PFSK-1 (cell line): ENCODE measurements around the gene SLC5A1.

Experiments used
- FOXP2 ChIP-seq: optimal IDR thresholded peaks from 2 replicates; pipeline ENCODE3; 2011; ENCODE audit warnings: borderline replicate concordance, control low read depth, inconsistent platforms; ENCODE audit not compliant: insufficient read depth; ENCODE audit errors: extremely low read length, extremely low read depth
- POLR2AphosphoS5 ChIP-seq: IDR thresholded peaks from 2 replicates; pipeline ENCODE4 v1.6.1; 2012; ENCODE audit warnings: low read depth, mild to moderate bottlenecking, control low read depth, low read length, moderate library complexity
- REST ChIP-seq, 2 experiments: IDR thresholded peaks; 2 replicates each; pipeline versions ENCODE4 v1.6.1 to v1.8.0; 2011 to 2012; ENCODE audit warnings: low read depth in 2 of 2, low read length in 2 of 2, control low read depth in 1 of 2, inconsistent platforms in 1 of 2, mild to moderate bottlenecking in 1 of 2, moderate library complexity in 1 of 2; ENCODE audit not compliant: insufficient read depth in 1 of 2
- SIN3A ChIP-seq: IDR thresholded peaks from 2 replicates; pipeline ENCODE4 v1.6.1; 2012; ENCODE audit warnings: mild to moderate bottlenecking, low read length, moderate library complexity, borderline replicate concordance; ENCODE audit not compliant: insufficient read depth
- TAF1 ChIP-seq: IDR thresholded peaks from 2 replicates; pipeline ENCODE4 v1.6.1; 2012; ENCODE audit warnings: low read length, control low read depth, borderline replicate concordance; ENCODE audit not compliant: insufficient read depth

Gene SLC5A1

GRCh38 chr22:32073823-32074380 lies 30.8 kb downstream of the SLC5A1 start:
- TF ChIP-seq POLR2AphosphoS5, result no peak
- no peak for TF ChIP-seq REST (IDR thresholded peaks at IDR 0.05; ENCODE audit: insufficient read depth in 1 of 2, low read depth in 2 of 2, low read length in 2 of 2)
- no peak for TF ChIP-seq TAF1
- no peak for TF ChIP-seq FOXP2
- no peak for TF ChIP-seq SIN3A

- TF ChIP-seq POLR2AphosphoS5, result no peak
- no peak for TF ChIP-seq SIN3A
- no peak for TF ChIP-seq FOXP2
Observed at GRCh38 chr22:32075997-32076760, 33.1 kb downstream of the SLC5A1 start.

- TF ChIP-seq FOXP2, result no peak
- TF ChIP-seq TAF1, result no peak
- no peak for TF ChIP-seq REST (IDR thresholded peaks at IDR 0.05; ENCODE audit: insufficient read depth in 1 of 2, low read depth in 2 of 2, low read length in 2 of 2)
- no peak for TF ChIP-seq POLR2AphosphoS5
- TF ChIP-seq SIN3A, result no peak
Observed at GRCh38 chr22:32076761-32077084, 33.7 kb downstream of the SLC5A1 start.

- TF ChIP-seq SIN3A (no peak), FOXP2 (no peak), POLR2AphosphoS5 (no peak), TAF1 (no peak), REST (IDR thresholded peaks at IDR 0.05; ENCODE audit: insufficient read depth in 1 of 2, low read depth in 2 of 2, low read length in 2 of 2) (no peak)
Observed at GRCh38 chr22:32077151-32077550, 34.1 kb downstream of the SLC5A1 start.

GRCh38 chr22:32079130-32080089 lies 36.3 kb downstream of the SLC5A1 start:
- TF ChIP-seq TAF1 (no peak), POLR2AphosphoS5 (no peak), SIN3A (no peak), REST (IDR thresholded peaks at IDR 0.05; ENCODE audit: insufficient read depth in 1 of 2, low read depth in 2 of 2, low read length in 2 of 2) (no peak), FOXP2 (no peak)
